NCI-H345 treated with DMSO at 0.1 percent for 48 hours (cell line): ENCODE measurements around the gene A4GALT.
"Not testable (repeated sequence)": the region's sequence is repeated elsewhere in the genome, so short reads cannot be mapped to it uniquely, and the experiment has no call there.

Experiments used
- DNase-seq: peaks from one replicate; lab custom pipeline; 2025; ENCODE audit not compliant: unreplicated experiment; lab: John Stamatoyannopoulos, UW

Gene A4GALT

DNA sequence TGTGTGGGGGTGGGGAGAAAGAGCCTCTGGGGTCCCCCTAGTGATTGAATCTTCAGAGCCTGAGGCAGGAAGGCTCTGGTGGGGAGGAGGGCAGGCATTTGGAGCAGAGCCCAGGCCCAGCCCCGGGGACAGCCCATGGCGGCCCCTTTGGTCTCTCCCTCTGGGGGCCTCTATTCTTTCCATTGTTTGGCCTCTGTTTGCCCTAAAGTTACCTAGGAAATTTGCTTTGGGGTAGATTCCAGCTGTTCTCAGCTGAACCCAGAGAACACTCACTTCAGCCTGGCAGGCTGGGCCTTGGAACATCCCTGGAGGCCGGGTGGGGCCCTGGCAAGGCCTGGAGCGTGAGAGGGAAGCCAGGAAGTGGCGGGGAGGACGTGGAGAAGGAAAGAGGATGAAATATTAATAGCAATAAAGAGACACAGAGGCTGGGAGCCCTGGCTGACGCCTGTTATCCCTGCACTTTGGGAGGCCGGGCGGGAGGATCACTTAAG is 22.9 kb upstream of the A4GALT start:
- DNase-seq, result no peak

DNA sequence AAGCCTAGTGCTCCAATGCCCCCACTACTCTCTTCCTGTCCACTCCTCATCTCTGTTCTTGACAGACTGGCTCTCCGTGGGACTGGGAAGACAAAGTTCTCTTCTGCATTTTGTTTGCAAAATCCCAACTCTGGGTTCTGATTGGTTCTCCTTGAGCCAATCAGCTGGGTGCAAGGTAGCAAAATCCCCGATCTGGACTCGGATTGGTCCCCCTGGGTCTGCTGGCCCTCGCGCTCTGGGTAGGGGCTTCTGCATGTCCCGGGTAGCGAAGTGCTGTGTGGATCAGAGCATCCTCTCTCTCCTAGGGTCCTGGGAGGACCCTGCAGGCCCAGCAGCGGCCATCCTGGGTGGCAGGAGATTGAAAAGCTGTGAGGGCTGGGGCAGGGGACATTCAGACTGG is 22.3 kb upstream of the A4GALT start:
- no peak for DNase-seq

DNA sequence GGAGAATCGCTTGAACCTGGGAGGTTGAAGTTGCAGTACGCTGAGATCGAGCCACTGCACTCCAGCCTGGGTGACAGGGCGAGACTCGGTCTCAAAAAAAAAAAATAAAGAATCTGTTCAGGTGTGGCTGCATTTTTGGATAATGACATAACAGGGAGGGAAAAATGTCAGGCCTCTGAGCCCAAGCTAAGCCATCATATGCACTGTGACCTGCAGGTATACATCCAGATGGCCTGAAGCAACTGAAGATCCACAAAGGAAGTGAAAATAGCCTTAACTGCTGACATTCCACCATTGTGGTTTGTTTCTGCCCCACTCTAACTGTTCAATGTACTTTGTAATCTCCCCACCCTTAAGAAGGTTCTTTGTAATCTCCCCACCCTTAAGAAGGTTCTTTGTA is 19.6 kb upstream of the A4GALT start:
- not testable (repeated sequence) for DNase-seq

DNA sequence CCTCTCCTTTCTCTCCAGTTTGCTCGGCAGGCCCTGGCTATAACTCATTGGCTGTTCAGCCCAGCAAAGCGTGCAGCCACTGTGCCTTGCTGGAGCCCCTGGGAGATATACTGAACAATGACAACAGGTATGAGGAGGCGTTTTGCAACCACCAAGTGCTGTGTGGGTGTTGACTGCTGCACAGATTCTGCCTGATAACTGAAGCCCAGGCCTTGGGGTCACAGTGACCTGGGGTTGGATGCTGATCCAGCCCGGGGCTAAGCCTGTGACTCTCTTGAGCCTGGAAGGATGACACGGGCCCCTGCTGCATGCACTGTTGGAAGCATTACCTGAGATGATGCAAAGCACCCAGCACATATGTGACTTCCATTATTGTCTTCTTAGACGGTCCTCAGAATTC is 13.7 kb upstream of the A4GALT start:
- no peak for DNase-seq

DNA sequence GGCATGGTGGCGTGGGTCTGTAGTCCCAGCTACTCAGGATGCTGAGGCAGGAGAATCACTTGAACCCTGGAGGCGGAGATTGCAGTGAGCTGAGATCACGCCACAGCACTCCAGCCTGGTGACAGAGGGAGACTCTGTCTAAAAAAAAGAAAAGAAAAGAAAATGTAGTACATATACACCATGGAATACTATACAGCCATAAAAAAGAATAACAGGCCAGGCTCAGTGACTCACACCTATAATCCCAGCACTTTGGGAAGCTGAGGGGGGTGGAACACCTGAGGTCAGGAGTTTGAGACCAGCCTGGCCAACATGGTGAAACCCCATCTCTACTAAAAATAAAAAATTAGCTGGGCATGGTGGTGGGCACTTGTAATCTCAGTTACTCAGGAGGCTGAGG is 12.7 kb upstream of the A4GALT start:
- not testable (repeated sequence) for DNase-seq

DNA sequence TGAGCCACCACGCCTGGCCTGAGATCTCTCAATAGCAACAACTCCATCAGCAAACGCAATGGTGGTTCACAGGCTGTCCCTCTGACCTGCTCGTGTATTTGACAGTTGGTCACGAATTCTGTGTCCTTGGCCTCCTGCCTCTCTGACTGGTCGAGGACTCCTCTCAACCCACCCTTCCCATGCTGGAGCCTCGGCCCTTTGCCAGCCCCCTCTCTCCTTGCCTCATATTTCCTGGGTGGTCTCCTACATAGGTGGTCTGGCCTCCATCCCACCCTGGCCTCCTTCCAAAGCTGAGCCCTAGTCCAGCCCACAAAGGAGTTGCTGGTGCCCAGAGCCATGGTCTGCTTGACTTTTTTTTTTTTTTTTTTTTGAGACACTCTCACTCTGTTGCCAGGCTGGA is 11.4 kb upstream of the A4GALT start:
- DNase-seq, result no peak

DNA sequence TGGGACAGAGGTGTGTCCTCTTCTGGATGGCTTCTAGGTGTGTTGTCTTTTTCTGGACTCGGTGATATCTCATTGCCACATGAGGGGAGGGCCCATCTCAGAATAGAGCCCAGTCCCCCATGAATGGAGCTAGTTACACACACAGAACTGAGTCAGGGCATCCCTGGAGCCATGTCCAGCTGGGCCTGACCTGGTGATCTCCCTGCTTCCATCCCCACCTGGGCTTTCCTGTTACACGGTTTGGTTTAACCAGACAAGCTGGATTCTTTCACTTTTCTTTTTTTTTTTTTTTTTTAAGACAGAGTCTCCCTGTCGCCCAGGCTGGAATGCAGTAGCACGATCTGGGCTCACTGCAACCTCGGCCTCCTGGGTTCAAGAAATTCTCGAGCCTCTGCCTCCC is 6.1 kb upstream of the A4GALT start:
- DNase-seq, result no peak

DNA sequence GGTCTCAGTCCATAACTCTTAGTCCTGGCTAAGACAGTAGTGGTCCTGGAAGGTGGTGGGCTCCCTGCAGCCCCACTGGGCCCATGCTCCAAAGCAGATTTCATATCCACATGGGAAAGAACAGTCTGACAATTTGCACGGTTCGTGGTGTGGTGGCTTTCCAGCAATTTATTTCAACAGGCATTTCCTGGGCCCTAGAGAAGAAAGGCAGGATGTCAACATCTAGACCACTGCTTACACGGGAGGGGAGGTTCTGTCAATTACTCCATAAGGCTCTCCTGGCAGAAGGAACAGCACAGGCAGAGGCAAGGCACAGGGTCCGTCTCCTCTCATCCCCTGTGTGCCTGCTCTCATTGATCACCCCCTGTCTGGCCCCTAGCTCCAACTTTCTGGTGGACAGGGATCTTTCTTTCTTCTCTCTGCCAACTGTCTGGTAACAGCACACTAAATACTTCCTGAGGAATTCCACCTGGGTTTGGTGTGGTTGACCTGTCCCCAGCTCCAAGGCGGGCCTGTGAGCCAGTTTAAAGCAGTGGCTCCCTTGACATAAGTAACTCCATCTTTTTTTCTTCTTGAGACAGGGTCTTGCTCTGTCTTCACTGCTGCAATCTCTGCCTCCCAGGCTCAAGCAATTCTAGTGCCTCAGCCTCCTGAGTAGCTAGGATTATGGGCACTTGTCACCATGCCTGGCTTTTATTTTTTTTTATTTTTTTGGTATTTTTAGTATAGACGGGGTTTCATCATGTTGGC is 5.1 kb upstream of the A4GALT start:
- DNase-seq, result no peak

DNA sequence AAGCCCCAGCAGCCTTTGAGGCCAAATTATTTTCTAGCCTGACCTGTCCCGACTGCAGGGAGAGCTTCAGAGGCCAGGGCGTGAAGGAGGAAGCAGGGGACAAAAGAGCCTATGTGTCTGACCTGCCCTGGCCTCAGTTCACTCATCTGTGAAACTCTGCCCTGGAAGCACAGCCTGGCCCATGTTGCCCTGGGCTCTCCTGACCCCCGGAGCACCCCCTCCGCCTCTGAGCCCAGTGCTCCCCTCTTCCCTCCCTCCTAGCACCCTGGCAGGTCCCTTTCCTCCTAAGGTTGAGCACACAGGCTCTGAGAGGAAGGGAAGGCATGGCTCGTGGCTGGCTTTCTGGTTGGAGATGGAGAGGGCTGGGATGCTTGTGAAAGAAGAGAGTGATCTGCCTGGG is 3.4 kb upstream of the A4GALT start:
- DNase-seq, result no peak

DNA sequence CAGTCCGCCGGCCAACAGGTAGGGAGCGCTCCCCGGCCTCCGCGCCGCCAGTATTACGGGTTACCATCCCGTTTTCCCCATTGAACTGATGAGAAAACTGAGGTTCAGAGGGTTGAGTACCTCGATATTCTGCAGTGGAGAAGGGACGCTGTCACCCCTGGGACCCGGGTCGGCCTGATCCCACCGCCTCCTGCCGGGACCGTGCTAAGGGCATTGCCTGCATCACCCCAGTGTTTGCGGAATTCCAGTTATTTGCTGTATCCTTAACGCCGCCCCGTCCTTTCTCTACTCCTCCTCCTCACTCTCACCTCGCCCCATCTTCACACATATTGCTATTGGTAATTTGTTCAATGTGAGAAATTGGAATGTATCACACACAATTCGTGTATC is 370 bp upstream of the A4GALT start:
- no peak for DNase-seq

DNA sequence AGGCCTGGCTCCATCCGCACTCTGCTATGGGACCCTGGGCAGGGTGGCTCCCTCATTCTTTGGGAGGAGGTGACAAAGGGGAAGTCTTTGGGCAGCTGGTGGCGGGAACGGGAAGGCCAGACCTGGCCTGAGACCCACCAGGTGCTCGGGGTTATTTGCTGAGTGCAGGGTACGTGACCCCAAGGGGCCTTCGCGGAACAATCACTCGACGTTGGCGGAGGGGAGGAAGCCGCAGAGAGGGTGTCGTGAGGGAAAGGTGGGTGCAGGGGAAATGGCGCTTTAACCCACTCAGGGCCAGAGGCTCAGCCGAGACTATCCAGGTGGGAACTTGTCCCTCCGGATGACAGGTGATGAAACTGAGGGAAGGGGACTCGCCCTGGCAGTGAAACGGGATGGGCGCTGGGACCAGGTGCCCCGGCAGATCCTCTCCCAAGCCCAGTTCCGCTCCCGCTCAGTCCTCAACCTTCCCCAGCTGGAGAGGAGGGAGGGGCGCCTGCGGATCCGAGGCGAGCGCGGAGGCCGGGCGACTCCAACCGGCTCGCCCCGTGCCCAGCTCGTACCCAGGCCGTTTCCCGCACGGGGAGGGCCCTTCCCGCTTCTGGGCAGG is 911 bp downstream of the A4GALT start:
- DNase-seq, result no peak

DNA sequence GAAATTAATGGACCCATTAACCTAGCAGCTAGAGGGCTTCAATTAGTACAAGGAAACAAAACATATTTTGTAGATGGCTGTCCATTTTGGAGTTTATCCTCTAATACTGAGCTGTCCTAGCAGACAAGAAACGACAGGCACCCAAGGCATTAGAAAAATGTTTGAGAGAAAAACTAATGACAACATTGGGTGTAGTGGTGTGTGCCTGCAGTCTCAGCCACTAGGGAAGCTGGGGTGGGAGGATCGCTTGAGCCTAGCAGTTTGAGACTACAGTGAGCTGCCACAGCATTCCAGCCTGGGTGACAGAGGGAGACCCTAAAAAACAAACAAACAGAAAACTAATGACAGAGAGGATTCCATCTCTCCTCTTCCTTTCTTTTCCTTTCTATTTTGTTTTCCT is 1.5 kb downstream of the A4GALT start:
- DNase-seq, result no peak

DNA sequence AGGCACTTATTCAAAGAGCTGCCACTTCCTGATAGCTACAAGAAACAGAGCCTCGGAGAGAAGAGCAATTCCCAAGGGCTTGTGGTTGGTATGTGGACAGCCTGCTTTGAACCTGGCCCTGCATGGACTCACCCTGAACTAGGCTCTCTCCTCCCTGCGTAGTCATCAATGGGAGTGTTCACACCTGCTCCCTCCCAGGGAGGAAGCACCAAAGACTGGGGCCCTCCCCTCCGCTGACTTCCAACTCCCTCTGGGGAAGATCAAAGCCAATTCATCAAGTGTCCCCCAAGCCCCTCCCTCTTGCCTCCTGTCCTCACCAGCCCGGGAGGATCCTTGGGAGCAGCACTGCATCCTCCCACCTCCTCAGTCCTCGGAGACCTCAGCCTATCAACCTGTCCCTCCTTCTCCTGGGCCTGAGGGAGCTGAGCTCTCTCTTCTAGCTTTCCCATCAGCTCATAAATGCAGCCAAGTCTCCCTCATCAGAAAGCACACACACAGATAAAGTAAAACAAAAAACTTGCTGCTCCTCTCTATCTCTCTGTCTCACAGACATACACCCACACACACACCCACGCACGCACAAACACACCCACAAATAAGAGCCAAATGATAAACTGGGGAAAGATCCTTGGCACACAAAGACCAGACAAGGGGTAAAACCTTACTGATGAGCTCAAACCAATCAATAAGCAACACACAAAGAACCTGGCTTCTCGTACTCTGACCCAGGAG is 3.3 kb downstream of the A4GALT start:
- no peak for DNase-seq

DNA sequence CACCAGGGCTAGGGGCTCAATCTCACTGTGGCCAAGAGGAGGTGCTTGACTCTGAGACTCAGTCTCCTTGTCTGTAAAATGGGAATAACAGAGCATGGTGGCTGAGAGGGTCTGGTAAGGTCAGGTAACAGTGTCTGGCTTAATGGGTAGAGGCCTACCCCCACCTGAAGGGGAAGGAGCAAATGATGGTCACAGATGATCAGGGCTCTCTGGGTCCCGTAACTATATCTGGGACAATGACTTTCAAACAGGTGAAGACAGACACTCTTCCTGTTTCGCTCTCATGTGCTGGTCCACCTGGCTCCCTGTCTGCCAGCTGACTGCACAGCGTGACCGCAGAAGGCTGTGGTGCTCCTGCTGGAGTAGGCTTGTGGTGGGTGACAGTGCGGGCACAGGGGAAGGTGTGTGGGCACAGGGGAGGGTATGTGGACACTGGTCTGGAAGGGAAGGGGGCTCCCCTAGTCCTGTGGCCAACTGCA is 4.0 kb downstream of the A4GALT start:
- DNase-seq, result no peak

DNA sequence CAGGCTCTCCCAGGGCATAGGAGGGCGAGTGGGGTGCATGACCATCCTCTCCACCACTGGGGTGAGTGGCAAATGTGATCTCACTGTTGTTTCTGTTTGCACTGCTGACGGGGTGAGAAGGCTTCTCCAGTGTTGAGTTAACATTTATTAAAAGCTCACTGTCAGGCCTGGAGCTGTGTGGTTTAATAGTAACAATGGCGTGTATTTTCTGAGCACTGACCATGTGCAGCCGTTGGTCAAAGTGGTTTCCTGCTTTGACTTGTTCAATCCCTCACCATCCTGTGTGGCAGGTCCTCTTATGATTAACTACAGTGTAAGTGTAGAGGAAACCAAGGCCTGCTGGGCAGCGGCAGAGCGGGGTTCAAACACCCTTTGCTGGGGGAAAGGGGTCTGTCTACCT is 4.4 kb downstream of the A4GALT start:
- DNase-seq, result no peak

DNA sequence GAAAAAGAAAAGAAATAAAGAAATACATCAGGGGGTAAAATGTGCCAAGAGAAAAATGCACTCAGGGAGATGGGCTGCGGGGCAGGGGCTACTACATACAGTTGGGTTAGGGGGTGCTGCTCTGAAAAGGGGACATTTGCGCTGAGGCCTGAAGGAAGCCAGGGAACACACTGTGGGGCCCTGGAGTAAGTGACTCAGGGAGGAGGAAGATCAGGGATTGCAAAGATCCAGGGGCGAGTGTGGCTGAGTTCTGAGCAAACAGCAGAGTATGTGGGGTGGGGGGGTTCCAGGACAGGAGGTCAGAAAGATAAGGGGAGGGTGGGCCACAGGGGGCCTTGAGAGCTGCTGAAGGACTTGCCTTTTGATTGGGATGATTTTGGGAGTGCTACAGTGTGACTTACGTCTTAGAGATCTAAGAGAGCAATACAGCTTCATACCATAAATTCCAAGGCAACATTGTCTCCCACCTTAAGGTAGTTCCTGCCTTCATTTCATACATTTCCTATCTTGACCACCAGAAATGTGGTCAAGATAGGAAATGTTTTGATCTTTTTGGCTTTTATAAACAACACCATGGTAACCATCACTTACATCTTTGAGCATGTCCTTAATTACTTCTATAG is 5.8 kb downstream of the A4GALT start:
- no peak for DNase-seq

DNA sequence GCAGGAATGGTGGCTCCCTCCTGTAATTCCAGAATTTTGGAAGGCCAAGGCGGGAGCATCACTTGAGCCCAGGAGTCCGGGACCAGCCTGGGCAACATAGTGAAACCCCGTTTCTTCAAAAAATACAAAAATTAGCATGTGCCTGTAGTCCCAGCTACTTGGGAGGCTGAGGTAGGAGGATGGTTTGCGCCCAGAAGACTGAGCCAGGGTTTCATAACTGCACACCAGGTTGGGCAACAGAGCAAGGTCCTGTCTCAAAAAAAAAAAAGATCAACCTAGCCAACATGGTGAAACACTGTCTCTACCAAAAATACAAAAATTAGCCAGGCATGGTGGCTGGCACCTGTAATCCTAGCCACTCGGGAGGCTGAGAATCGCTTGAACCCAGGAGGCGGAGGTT is 6.4 kb downstream of the A4GALT start:
- no peak for DNase-seq

DNA sequence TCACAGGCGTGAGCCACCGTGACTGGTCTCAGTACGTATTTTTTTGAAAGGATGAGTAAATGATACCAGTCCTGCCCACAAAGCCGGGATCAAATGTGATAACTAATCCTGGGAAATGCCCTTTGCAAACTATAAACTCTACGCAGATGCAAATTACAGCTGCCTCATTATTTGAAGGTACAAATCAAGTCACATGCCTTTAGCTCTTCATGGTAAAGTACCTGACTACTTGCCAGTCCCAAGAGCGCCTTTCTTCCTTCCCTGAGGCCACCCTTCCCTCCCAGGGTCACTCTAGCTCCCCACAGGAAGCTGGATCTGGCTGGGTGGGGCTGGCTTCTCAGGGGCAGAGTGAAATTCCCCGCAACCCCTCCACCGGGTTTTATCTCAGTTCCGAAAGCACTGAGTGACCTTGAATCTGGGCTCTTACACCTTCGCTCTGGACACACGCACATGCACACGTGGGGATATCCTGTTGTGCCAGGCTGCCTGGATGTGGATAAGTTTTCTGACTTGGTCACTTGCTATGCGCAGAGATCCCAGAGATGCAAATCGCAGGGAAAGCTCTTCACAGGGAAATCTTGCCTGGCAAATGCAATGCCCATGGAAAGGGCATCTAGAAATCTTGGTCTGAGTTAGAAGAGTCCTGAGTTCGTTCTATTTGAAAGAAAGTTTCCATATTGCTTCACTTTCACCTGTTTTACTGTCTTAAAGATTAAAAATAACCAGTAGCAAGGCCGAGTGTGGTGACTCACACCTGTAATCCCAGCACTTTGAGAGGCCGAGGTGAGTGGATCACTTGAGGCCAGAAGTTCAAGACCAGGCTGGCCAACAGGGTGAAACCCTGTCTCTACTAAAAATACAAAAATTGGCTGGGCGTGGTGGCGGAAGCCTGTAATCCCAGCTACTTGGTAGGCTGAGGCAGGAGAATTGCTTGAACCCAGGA is 8.5 kb downstream of the A4GALT start:
- DNase-seq, result no peak

DNA sequence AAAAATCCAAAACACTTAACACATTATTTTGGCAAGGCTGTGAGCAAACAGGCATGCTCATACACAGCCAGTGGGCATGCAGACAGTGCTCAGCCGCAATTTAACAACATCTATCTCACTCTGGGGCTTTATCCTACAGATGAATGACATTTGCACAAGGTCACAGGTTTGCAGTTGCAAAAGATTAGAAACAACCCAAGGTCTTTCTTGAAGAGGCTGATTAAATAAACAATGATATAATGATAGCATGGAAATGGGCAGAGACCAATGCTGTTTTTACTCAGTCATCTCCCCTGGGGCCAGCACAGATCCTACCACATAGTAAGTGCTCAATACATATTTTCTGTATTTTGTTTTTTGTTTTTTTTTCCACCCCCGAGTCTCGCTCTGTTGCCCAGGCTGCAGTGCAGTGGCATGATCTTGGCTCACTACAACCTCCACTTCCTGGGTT is 9.4 kb downstream of the A4GALT start:
- no peak for DNase-seq

DNA sequence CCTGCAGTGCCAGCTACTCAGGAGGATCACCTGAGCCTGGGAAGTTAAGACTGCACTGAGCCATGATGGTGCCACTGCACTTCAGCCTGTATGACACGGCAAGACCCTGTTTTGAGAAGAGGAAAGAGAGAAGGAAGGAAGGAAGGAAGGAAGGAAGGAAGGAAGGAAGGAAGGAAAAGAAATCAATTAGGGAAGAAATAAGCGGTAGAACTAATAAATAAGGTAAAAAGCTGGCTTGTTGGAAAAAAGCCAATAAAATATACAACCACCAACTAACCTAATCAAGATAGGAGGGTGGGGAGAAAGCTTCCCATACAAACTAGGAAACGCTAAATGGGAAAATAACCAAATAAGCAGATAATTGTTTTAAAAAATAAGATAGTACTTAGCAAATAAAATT is 12.3 kb downstream of the A4GALT start:
- no peak for DNase-seq
